Psoas muscle (tissue), 7 donors: ENCODE measurements around the gene AGFG1. TPM values are rescaled to one million over a fixed set of nuclear protein-coding genes. Genes with fewer than 3 reads are reported as not detected.

Experiments used
- polyA plus RNA-seq, 3 donors: library from polyadenylated mRNA; stranded (reverse); fragments of 200-250 nt; gene quantifications; one replicate each; pipeline ENCODE4 v1.2.3, GENCODE V29; 2013
- total RNA-seq, 4 donors: library from RNA; stranded (reverse); fragmentation: NEBNext Ultra II Directional in 2 of 4; extraction: Animal tissue kit (Norgen Biotek cat#: 25700) in 2 of 4; gene quantifications; one replicate each; pipeline versions ENCODE4 v1.2.1 to v1.2.4, GENCODE V29; 2021 to 2023
- donor health status: healthy with polysubstance abuse.
- donor health status: DM: no; HTN: no; CAD: no; lungs with moderate emphysema.
- donor health status: Bipolar disorder and iron deficiency.
- donor health status: healthy.
- donor health status: DM: no; HTN: no; CAD: no.
- donor health status: DM: no; HTN: no; CAD: no.
- donor health status: DM: yes; HTN: yes; CAD: no.

The AGFG1 gene
- total and polyA plus RNA-seq, 7 donors = 19.0 to 68.2 (median 54.9) TPM

Other genes with a start within 250 kb of the AGFG1 start
- 10 to 100 TPM; 63.8 to 80.3 (median 70.2) TPM for gene MFF, start 146.9 kb upstream of the AGFG1 start, total RNA-seq
- 100 to 1,000 TPM in 2 of 3 donors, 10 to 100 TPM in 1; 75.0 to 143 (median 116) TPM for gene MFF, start 146.9 kb upstream of the AGFG1 start, polyA plus RNA-seq
- gene TM4SF20, start 92.8 kb upstream of the AGFG1 start, total RNA-seq = not detected
- gene TM4SF20, start 92.8 kb upstream of the AGFG1 start, polyA plus RNA-seq = under 1 TPM in 1 of 3 donors, not detected in 2; 0.14 TPM
- not detected for gene SCYGR1, start 84.2 kb upstream of the AGFG1 start, total RNA-seq
- gene SCYGR1, start 84.2 kb upstream of the AGFG1 start, polyA plus RNA-seq = not detected
- gene SCYGR2, start 126.7 kb downstream of the AGFG1 start, total RNA-seq = not detected
- gene SCYGR2, start 126.7 kb downstream of the AGFG1 start, polyA plus RNA-seq = not detected
- not detected for gene SCYGR3, start 142.7 kb downstream of the AGFG1 start, total RNA-seq
- not detected for gene SCYGR3, start 142.7 kb downstream of the AGFG1 start, polyA plus RNA-seq
- not detected for gene SCYGR4, start 145.3 kb downstream of the AGFG1 start, total RNA-seq
- gene SCYGR4, start 145.3 kb downstream of the AGFG1 start, polyA plus RNA-seq = not detected
- not detected for gene SCYGR5, start 194.6 kb downstream of the AGFG1 start, total RNA-seq
- not detected for gene SCYGR5, start 194.6 kb downstream of the AGFG1 start, polyA plus RNA-seq
- gene SLC19A3, start 245.9 kb downstream of the AGFG1 start, total RNA-seq = under 1 TPM in 3 of 4 donors, not detected in 1; 0.11 to 0.69 (median 0.46) TPM
- gene SLC19A3, start 245.9 kb downstream of the AGFG1 start, polyA plus RNA-seq = under 1 TPM; 0.27 to 0.38 (median 0.31) TPM